Ovary (tissue), 3 donors: ENCODE data around the gene PLCB1.

Source experiments
- EP300 ChIP-seq: sonication (generic); formaldehyde crosslinking; IDR thresholded peaks from one replicate; pipeline ENCODE4 v1.6.1; 2017; ENCODE audit warnings: antibody characterized with exemption
- POLR2A ChIP-seq: fragments of 450-650 bp; IDR thresholded peaks from one replicate; pipeline ENCODE4 v1.6.1; 2017; ENCODE audit warnings: antibody characterized with exemption, mild to moderate bottlenecking, moderate library complexity
- TF ChIP-seq, protein P1 (sequence below), 3 donors: fragments of 450-650 bp in 2 of 3; fragments of 200-600 bp in 1 of 3; IDR thresholded peaks; one replicate each; pipeline versions ENCODE4 v1.5.1 to v1.8.0; 2016 to 2022; ENCODE audit warnings: antibody characterized with exemption in 3 of 3, mild to moderate bottlenecking in 1 of 3
- donor health status: DM: no; HTN: no; CAD: no.

GRCh38 chr20:8156235-8157079, 24.4 kb downstream of the PLCB1 start:
- TF ChIP-seq, protein P1, sequence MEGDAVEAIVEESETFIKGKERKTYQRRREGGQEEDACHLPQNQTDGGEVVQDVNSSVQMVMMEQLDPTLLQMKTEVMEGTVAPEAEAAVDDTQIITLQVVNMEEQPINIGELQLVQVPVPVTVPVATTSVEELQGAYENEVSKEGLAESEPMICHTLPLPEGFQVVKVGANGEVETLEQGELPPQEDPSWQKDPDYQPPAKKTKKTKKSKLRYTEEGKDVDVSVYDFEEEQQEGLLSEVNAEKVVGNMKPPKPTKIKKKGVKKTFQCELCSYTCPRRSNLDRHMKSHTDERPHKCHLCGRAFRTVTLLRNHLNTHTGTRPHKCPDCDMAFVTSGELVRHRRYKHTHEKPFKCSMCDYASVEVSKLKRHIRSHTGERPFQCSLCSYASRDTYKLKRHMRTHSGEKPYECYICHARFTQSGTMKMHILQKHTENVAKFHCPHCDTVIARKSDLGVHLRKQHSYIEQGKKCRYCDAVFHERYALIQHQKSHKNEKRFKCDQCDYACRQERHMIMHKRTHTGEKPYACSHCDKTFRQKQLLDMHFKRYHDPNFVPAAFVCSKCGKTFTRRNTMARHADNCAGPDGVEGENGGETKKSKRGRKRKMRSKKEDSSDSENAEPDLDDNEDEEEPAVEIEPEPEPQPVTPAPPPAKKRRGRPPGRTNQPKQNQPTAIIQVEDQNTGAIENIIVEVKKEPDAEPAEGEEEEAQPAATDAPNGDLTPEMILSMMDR (IDR thresholded peaks at IDR 0.05), result no peak
- TF ChIP-seq POLR2A (no peak), EP300 (no peak)
